Esophagus squamous epithelium (tissue), 5 donors: ENCODE data around the gene OR4D1. TPM values are rescaled to one million over a fixed set of nuclear protein-coding genes. Genes with fewer than 3 reads are reported as not detected.

Experiments used
- DNase-seq: peaks from one replicate; lab custom pipeline; 2025; lab: John Stamatoyannopoulos, UW
- H3K27ac ChIP-seq, 4 donors: fragments of 200-600 bp; sonication (generic); one replicate each; pipeline ENCODE4 v1.5.1; 2016 to 2019; ENCODE audit warnings: mild to moderate bottlenecking in 1 of 4
- H3K27me3 ChIP-seq, 4 donors: fragments of 200-600 bp; sonication (generic); 1 replicate in 3 of 4; 2 replicates in 1 of 4; pipeline versions ENCODE4 v1.5.1 to v1.6.0; 2017 to 2021; ENCODE audit warnings: antibody characterized with exemption in 1 of 4
- H3K36me3 ChIP-seq, 3 donors: fragments of 200-600 bp; sonication (generic); one replicate each; pipeline ENCODE4 v1.5.1; 2016 to 2019
- H3K4me1 ChIP-seq, 3 donors: fragments of 200-600 bp; sonication (generic); one replicate each; pipeline ENCODE4 v1.5.1; 2017 to 2019
- H3K4me3 ChIP-seq, 4 donors: fragments of 200-600 bp; sonication (generic); 1 replicate in 3 of 4; 2 replicates in 1 of 4; pipeline ENCODE4 v1.5.1; 2016 to 2019; ENCODE audit warnings: mild to moderate bottlenecking in 2 of 4, moderate library complexity in 1 of 4
- H3K9me3 ChIP-seq, 3 donors: fragments of 200-600 bp; sonication (generic); one replicate each; pipeline ENCODE4 v1.5.1; 2016 to 2019
- POLR2A ChIP-seq, 4 donors: fragments of 450-650 bp; IDR thresholded peaks; one replicate each; pipeline ENCODE4 v1.6.1; 2017; ENCODE audit warnings: antibody characterized with exemption in 4 of 4, mild to moderate bottlenecking in 4 of 4, moderate library complexity in 3 of 4
- WGBS, 2 donors: methylation state at CpG; one replicate each; pipeline ENCODE4 v1.1.5; 2018; 5-methylcytosine and 5-hydroxymethylcytosine counted together
- intact Hi-C: fragments of 100-400 bp; cut with DNase I; formaldehyde crosslinking; loops from one replicate; pipeline ENCODE4 v1.15.0; 2022
- total RNA-seq, 4 donors: library from RNA; depleted of rRNA; stranded (reverse); fragments of >200 nt; gene quantifications; one replicate each; pipeline ENCODE4 v1.1.0, GENCODE V29; 2016
- TF ChIP-seq, protein P1 (sequence below), 6 experiments: fragments of 450-650 bp in 4 of 6; fragments of 200-600 bp in 2 of 6; sonication (generic) in 2 of 6; IDR thresholded peaks; one replicate each; pipeline ENCODE4 v1.5.1; 2016 to 2019; ENCODE audit warnings: antibody characterized with exemption in 6 of 6, mild to moderate bottlenecking in 4 of 6, moderate library complexity in 4 of 6
- donor health status: DM: yes; HTN: yes; CAD: no.

The OR4D1 gene
- total RNA-seq, 4 donors from 2014 or later = not detected

- DNase-seq = no peak
- H3K27ac ChIP-seq = no peak overlapping the region
- intact Hi-C loops = no loop called here
- H3K36me3 ChIP-seq = no peaks in the 10 kb centered on the region
- H3K4me1 ChIP-seq = peaks cover 0 to 11% (median 9%) of the 10 kb centered on the region in 3 donors
- H3K27me3 ChIP-seq = peaks cover 0 to 77% (median 7%) of the 10 kb centered on the region in 4 donors
- H3K9me3 ChIP-seq = no peaks in the 10 kb centered on the region
- H3K4me3 ChIP-seq = no peak overlapping the region
- WGBS, 2 donors = 54 to 73% methylated on average over 3 of the region's 3 CpGs
- TF ChIP-seq POLR2A (IDR thresholded peaks at IDR 0.05) = no peak
- TF ChIP-seq, protein P1, sequence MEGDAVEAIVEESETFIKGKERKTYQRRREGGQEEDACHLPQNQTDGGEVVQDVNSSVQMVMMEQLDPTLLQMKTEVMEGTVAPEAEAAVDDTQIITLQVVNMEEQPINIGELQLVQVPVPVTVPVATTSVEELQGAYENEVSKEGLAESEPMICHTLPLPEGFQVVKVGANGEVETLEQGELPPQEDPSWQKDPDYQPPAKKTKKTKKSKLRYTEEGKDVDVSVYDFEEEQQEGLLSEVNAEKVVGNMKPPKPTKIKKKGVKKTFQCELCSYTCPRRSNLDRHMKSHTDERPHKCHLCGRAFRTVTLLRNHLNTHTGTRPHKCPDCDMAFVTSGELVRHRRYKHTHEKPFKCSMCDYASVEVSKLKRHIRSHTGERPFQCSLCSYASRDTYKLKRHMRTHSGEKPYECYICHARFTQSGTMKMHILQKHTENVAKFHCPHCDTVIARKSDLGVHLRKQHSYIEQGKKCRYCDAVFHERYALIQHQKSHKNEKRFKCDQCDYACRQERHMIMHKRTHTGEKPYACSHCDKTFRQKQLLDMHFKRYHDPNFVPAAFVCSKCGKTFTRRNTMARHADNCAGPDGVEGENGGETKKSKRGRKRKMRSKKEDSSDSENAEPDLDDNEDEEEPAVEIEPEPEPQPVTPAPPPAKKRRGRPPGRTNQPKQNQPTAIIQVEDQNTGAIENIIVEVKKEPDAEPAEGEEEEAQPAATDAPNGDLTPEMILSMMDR (IDR thresholded peaks at IDR 0.05) = no peak
These were observed 13.4 kb downstream of the OR4D1 start for GRCh38 chr17:58161566-58161965.

DNA sequence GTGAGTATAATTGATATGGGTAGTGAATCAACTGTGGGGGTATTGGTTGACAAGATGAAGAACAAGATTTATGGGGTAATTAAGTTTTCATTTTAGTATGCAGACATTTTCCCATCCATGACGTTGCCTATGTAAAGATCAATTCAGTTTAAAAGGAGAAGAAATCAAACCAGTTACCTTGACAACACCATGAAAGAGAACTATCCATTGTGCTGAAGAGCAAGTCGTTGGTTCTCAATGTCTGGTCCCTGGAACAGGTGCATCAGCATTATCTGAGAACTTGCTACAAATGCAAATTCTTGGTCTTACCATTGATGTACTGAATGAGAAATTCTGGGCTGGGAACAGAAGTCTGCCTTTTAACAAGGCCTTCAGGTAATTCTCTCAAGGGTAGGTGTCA is 17.8 kb downstream of the OR4D1 start:
- Histone ChIP-seq H3K27me3 (peaks cover 0 to 58% (median 0%) of the 10 kb centered on the region in 4 donors), H3K27ac (no peak overlapping the region), H3K4me3 (no peak overlapping the region), H3K9me3 (no peaks in the 10 kb centered on the region), H3K36me3 (no peaks in the 10 kb centered on the region), H3K4me1 (no peaks in the 10 kb centered on the region)
- WGBS, 2 donors = 12 to 13% methylated on average over 2 of the region's 2 CpGs
- no peak for DNase-seq
- TF ChIP-seq POLR2A (IDR thresholded peaks at IDR 0.05) = no peak
- intact Hi-C loops = no loop called here

DNA sequence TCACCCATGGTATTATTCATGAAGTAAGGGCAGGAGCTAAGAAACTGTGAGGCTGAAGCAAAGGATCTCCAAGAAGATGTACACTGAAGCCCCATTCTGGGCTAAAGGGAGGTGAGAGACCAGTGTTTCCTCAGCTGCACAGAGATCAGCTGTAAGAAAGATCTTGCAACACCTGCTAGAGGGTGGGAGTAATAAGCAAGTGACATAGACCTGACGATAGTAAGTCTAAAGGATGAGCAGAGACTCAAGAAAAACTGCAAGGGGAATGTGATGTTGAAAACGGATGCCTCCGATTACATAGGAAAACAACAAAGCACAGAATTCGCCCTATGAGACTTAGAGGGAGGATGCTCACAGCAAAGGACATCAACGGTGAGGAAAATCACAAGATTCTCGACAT is 18.5 kb downstream of the OR4D1 start, which contains the start of gene OR4D2:
Gene OR4D2 (plus strand): TSS at position 301 of the 400 bp plus-strand sequence. CDS start 2,674 bp downstream, outside the sequence.
- Histone ChIP-seq H3K27me3 (peaks cover 0 to 58% (median 0%) of the 10 kb centered on the region in 4 donors), H3K27ac (no peak within 1 kb of the TSS), H3K9me3 (no peaks in the 10 kb centered on the region), H3K4me3 (no peak within 1 kb of the TSS), H3K4me1 (no peaks in the 10 kb centered on the region), H3K36me3 (no peaks in the 10 kb centered on the region)
- 57 to 61% methylated on average over 6 of the region's 6 CpGs for WGBS, 2 donors
- TF ChIP-seq, protein P1 (IDR thresholded peaks at IDR 0.05) = no peak
- no peak for TF ChIP-seq POLR2A (IDR thresholded peaks at IDR 0.05)
- no peak for DNase-seq
- intact Hi-C loops = no loop called here

DNA sequence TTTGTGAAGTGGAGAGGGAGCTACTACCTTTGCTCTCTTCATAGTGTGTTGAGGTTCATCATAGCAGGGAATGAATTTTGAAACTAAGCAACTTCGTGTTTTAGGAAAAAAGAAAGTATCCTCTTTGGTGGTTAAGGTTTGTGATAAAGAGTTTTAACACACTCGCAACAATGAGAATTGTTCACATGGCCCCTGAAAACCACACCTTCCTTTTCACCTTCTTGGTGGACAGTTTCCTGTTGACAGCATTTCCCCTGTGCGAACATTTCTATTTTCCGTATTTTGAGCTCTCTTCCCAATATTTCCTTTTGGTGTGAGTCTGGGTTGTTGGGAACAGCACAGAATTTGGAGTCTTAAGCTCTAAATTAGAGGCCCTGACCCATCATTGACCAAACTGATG is 22.4 kb downstream of the OR4D1 start:
- TF ChIP-seq, protein P1 (IDR thresholded peaks at IDR 0.05) = no peak
- TF ChIP-seq POLR2A (IDR thresholded peaks at IDR 0.05) = no peak
- DNase-seq = no peak
- WGBS, 2 donors = 46 to 48% methylated on average over 4 of the region's 4 CpGs
- intact Hi-C loops = no loop called here
- H3K4me3 ChIP-seq = no peak overlapping the region
- peaks cover 0 to 39% (median 0%) of the 10 kb centered on the region in 4 donors for H3K27me3 ChIP-seq
- H3K36me3 ChIP-seq = no peaks in the 10 kb centered on the region
- H3K27ac ChIP-seq = no peak overlapping the region
- H3K4me1 ChIP-seq = no peaks in the 10 kb centered on the region
- no peaks in the 10 kb centered on the region for H3K9me3 ChIP-seq

DNA sequence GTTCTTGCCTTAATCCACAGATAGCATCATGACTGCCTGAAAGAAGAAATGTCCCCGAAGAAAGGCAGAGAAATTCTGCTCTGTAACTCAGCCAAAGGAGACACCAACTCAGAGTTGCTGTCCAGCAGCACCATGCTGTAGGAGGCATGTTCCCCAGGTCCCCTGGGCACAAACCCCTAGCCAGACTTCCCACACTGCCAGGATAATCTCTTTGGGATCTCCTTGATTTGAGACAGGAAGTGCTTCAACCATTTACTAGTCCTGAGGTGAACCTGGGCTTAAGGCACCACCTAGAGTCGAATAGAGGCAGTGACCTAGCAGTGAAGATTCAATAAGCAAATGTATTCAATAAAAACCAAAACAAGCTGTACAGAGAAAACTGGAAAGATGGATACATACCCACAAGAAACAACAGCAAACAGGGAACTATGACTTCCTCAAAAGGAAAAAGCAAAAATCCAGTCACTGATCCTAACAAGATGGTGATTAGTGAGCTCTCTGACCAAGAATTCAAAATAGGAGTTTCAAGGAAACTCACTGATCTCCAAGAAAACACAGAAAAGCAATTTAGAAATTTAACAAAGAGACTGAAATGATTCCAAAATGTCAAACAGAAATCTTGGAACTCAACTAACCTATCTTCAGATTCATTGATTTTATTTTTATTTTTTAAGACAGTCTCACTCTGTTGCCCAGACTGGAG is 24.3 kb downstream of the OR4D1 start:
- Histone ChIP-seq H3K4me3 (no peak overlapping the region), H3K9me3 (no peaks in the 10 kb centered on the region), H3K36me3 (no peaks in the 10 kb centered on the region), H3K4me1 (no peaks in the 10 kb centered on the region), H3K27ac (no peak overlapping the region), H3K27me3 (peaks cover 0 to 30% (median 0%) of the 10 kb centered on the region in 4 donors)
- 25 to 30% methylated on average over 2 of the region's 2 CpGs for WGBS, 2 donors
- no peak for DNase-seq
- no peak for TF ChIP-seq POLR2A (IDR thresholded peaks at IDR 0.05)
- TF ChIP-seq, protein P1 (IDR thresholded peaks at IDR 0.05) = peak in 4 of 6 experiments; percentile 26 to 52 (median 30)
- intact Hi-C loops = no loop called here
